Iris pigment epithelial cell (primary cell): ENCODE measurements around the gene ALG12.
A peak's percentile ranks its signal among the peaks of the same experiment; 100 is the strongest.

ENCODE experiments used
- DNase-seq: peaks from one replicate; pipeline ENCODE4 v3.0.0-alpha.2; 2011; ENCODE audit warnings: low read depth

ALG12 gene

GRCh38 chr22:49957826-49958365 lies 39.7 kb upstream of the ALG12 start:
- DNase-seq = no peak

- DNase-seq = no peak
These were observed 38.9 kb upstream of the ALG12 start for GRCh38 chr22:49956914-49957825.

GRCh38 chr22:49956418-49956770 lies 38.2 kb upstream of the ALG12 start:
- no peak for DNase-seq

GRCh38 chr22:49955581-49956417 lies 37.6 kb upstream of the ALG12 start:
- DNase-seq = no peak

GRCh38 chr22:49954991-49955580 lies 36.8 kb upstream of the ALG12 start:
- DNase-seq = no peak

- no peak for DNase-seq
These were observed 36.1 kb upstream of the ALG12 start for GRCh38 chr22:49954354-49954753.

GRCh38 chr22:49953680-49954344 lies 35.6 kb upstream of the ALG12 start:
- no peak for DNase-seq

- no peak for DNase-seq
These were observed 34.9 kb upstream of the ALG12 start for GRCh38 chr22:49953027-49953679.

- DNase-seq = peak; percentile 86
These were observed 34.0 kb upstream of the ALG12 start for GRCh38 chr22:49951986-49952896.

GRCh38 chr22:49951678-49951985 lies 33.4 kb upstream of the ALG12 start:
- no peak for DNase-seq

GRCh38 chr22:49951000-49951677 lies 32.9 kb upstream of the ALG12 start:
- no peak for DNase-seq

GRCh38 chr22:49950396-49950994 lies 32.3 kb upstream of the ALG12 start:
- DNase-seq = no peak

- DNase-seq = no peak
These were observed 31.7 kb upstream of the ALG12 start for GRCh38 chr22:49949914-49950292.

GRCh38 chr22:49948958-49949913 lies 31.0 kb upstream of the ALG12 start:
- no peak for DNase-seq

- no peak for DNase-seq
These were observed 30.1 kb upstream of the ALG12 start for GRCh38 chr22:49948116-49948957.

GRCh38 chr22:49947296-49947622 lies 29.0 kb upstream of the ALG12 start:
- no peak for DNase-seq

- no peak for DNase-seq
These were observed 28.5 kb upstream of the ALG12 start for GRCh38 chr22:49946612-49947295.
